Endothelial cell of umbilical vein (primary cell): ENCODE results near the gene CCDC81. TPM values are rescaled to one million over a fixed set of nuclear protein-coding genes. Genes with fewer than 3 reads are reported as not detected.

Experiments
- BruUV-seq: library from RNA; stranded (reverse); fragments of 400-500 nt; replicated peaks from 2 replicates; lab custom pipeline; 2021; lab: Mats Ljungman, UMichigan
- CTCF ChIA-PET: fragments of 300-600, 350-600 bp; sonication (Branson Sonifier 250); formaldehyde crosslinking; loops from one replicate; lab custom pipeline; 2021; ENCODE audit warnings: antibody characterized with exemption, inconsistent platforms; lab: Charles Lee
- POLR2A ChIA-PET: fragments of 300-600, 350-600 bp; sonication (Branson Sonifier 250); formaldehyde crosslinking; loops from one replicate; lab custom pipeline; 2021; ENCODE audit warnings: antibody characterized with exemption, inconsistent platforms; lab: Charles Lee
- DNase-seq: peaks from one replicate; pipeline ENCODE4 v3.0.0-alpha.2; 2011; ENCODE audit warnings: low read depth, low spot score
- FAIRE-seq: peaks from 2 replicates; lab custom pipeline; 2011; peaks lifted over from hg19 to GRCh38; lab: Jason Lieb, UNC
- H2AFZ ChIP-seq: 2 replicates; pipeline ENCODE4 v1.6.0; 2012; ENCODE audit warnings: low read depth, low read length, control low read depth, inconsistent platforms
- H3K27ac ChIP-seq: 2 replicates; pipeline ENCODE4 v1.5.1; 2011; ENCODE audit warnings: low read depth, mild to moderate bottlenecking, control low read depth, low read length, moderate library complexity; ENCODE audit not compliant: insufficient read depth
- H3K27me3 ChIP-seq, 2 experiments: 2 replicates each; pipeline versions ENCODE4 v1.6.0 to v1.6.1; 2011; ENCODE audit warnings: low read length in 2 of 2, mixed read lengths in 1 of 2; ENCODE audit not compliant: control insufficient read depth in 2 of 2, insufficient read depth in 2 of 2
- H3K36me3 ChIP-seq, 2 experiments: 2 replicates in 1 of 2; 3 replicates in 1 of 2; pipeline ENCODE4 v1.5.1; 2011; ENCODE audit warnings: low read length in 2 of 2, mild to moderate bottlenecking in 1 of 2, moderate library complexity in 1 of 2; ENCODE audit not compliant: control insufficient read depth in 2 of 2, insufficient read depth in 2 of 2; ENCODE audit errors: extremely low read depth in 1 of 2
- H3K4me1 ChIP-seq: 3 replicates; pipeline ENCODE4 v1.5.1; 2011; ENCODE audit warnings: mild to moderate bottlenecking, low read length; ENCODE audit not compliant: control insufficient read depth, insufficient read depth; ENCODE audit errors: extremely low read depth
- H3K4me2 ChIP-seq: 2 replicates; pipeline ENCODE4 v1.6.1; 2011; ENCODE audit warnings: low read length, control low read depth, mixed read lengths; ENCODE audit not compliant: insufficient read depth
- H3K4me3 ChIP-seq, 3 experiments: fragments of 200-600 bp in 1 of 3; sonication (generic), shearing (Covaris generic) in 1 of 3; replicated peaks in 1 of 3; 2 replicates each; pipeline ENCODE4 v1.5.1; 2011 to 2016; ENCODE audit warnings: control low read depth in 3 of 3, low read length in 3 of 3, mild to moderate bottlenecking in 2 of 3, inconsistent platforms in 1 of 3, low read depth in 1 of 3, moderate library complexity in 1 of 3; ENCODE audit not compliant: insufficient read depth in 1 of 3
- H3K79me2 ChIP-seq: 2 replicates; pipeline ENCODE4 v1.6.0; 2012; ENCODE audit warnings: low read length, inconsistent platforms; ENCODE audit not compliant: control insufficient read depth, insufficient read depth
- H3K9ac ChIP-seq: replicated peaks from 2 replicates; pipeline ENCODE3; 2011; ENCODE audit warnings: low read length, control low read depth; ENCODE audit not compliant: insufficient read depth; ENCODE audit errors: extremely low read depth
- H3K9me1 ChIP-seq: replicated peaks from 3 replicates; pipeline ENCODE4 v1.6.0; 2011; ENCODE audit warnings: mild to moderate bottlenecking, low read length; ENCODE audit not compliant: control insufficient read depth, insufficient read depth; ENCODE audit errors: extremely low read depth
- H3K9me3 ChIP-seq: replicated peaks from 2 replicates; pipeline ENCODE4 v1.5.1; 2012; ENCODE audit warnings: low read length, inconsistent platforms; ENCODE audit not compliant: control insufficient read depth, insufficient read depth
- H4K20me1 ChIP-seq: replicated peaks from 2 replicates; pipeline ENCODE3; 2011; ENCODE audit warnings: mild to moderate bottlenecking, low read length; ENCODE audit not compliant: control insufficient read depth, insufficient read depth; ENCODE audit errors: extremely low read depth
- CTCF ChIP-seq, 2 donors: IDR thresholded peaks; 1 replicate in 1 of 2; 2 replicates in 1 of 2; pipeline ENCODE4 v1.5.1; 2011; ENCODE audit warnings: low read length in 2 of 2, mild to moderate bottlenecking in 2 of 2, moderate library complexity in 2 of 2, control low read depth in 1 of 2, inconsistent platforms in 1 of 2, low read depth in 1 of 2; ENCODE audit not compliant: insufficient read depth in 1 of 2; ENCODE audit errors: extremely low read depth in 1 of 2
- EZH2 ChIP-seq: IDR thresholded peaks from 2 replicates; pipeline ENCODE4 v1.6.1; 2012; ENCODE audit warnings: borderline replicate concordance, low read depth, mild to moderate bottlenecking, moderate library complexity, low read length, inconsistent platforms; ENCODE audit not compliant: severe bottlenecking
- FOS ChIP-seq: IDR thresholded peaks from 2 replicates; pipeline ENCODE4 v1.6.1; 2011; ENCODE audit warnings: mild to moderate bottlenecking, low read length, moderate library complexity, borderline replicate concordance; ENCODE audit not compliant: insufficient read depth
- GATA2 ChIP-seq: IDR thresholded peaks from 2 replicates; pipeline ENCODE4 v1.7.0; 2011; ENCODE audit warnings: low read depth, mild to moderate bottlenecking, moderate library complexity, mixed read lengths, low read length; ENCODE audit not compliant: insufficient read length, insufficient read depth
- JUN ChIP-seq: IDR thresholded peaks from 2 replicates; pipeline ENCODE4 v1.6.1; 2011; ENCODE audit warnings: borderline replicate concordance, low read depth; ENCODE audit not compliant: insufficient read length, insufficient read depth
- MAX ChIP-seq: IDR thresholded peaks from 2 replicates; pipeline ENCODE4 v1.6.1; 2011; ENCODE audit not compliant: insufficient read depth, insufficient read length
- MYC ChIP-seq: IDR thresholded peaks from one replicate; pipeline ENCODE4 v1.6.1; 2011; ENCODE audit warnings: mild to moderate bottlenecking, low read depth, low read length
- POLR2A ChIP-seq: IDR thresholded peaks from 2 replicates; pipeline ENCODE4 v1.6.1; 2012; ENCODE audit warnings: low read depth, mild to moderate bottlenecking, control low read depth, low read length
- POLR2AphosphoS5 ChIP-seq: IDR thresholded peaks from 2 replicates; pipeline ENCODE4 v1.6.1; 2012; ENCODE audit warnings: low read depth, mild to moderate bottlenecking, control low read depth, low read length, moderate library complexity; ENCODE audit not compliant: insufficient read depth
- dilution Hi-C: fragments of 300-500 bp; cut with MboI; formaldehyde crosslinking; loops from one replicate; pipeline ENCODE4 v1.15.0; 2019; ENCODE audit warnings: low sequenced_read_pairs; ENCODE audit not compliant: extremely low pct_ligation_motif_present
- intact Hi-C: fragments of 100-400 bp; cut with micrococcal nuclease; formaldehyde crosslinking; loops from one replicate; pipeline ENCODE4 v1.10.0; 2022
- polyA plus RNA-seq, 4 experiments: library from polyadenylated mRNA; depleted of rRNA in 3 of 4; stranded (reverse) in 3 of 4; unstranded in 1 of 4; fragments of >200 nt; gene quantifications; 2 replicates each; pipeline versions ENCODE4 v1.2.1 to v1.2.3, GENCODE V29; 2011 to 2012; ENCODE audit warnings: missing spikeins in 1 of 4
- total RNA-seq: library from RNA; stranded (reverse); gene quantifications from 2 replicates; pipeline ENCODE4 v1.2.3, GENCODE V29; 2021

Gene CCDC81
- total and polyA plus RNA-seq, 2 donors (not counting 3 experiments of a cell fraction or from before 2014, with no cell fraction given): 0.57 to 1.1 TPM

GRCh38 chr11:86449993-86450629, 75.4 kb downstream of the CCDC81 start:
- no peak overlapping the region for H2AFZ ChIP-seq
- H3K4me2 ChIP-seq: no peak overlapping the region
- no peaks in the 10 kb centered on the region for H3K4me1 ChIP-seq
- TF ChIP-seq GATA2 (no peak), MAX (no peak), POLR2AphosphoS5 (no peak), MYC (no peak), POLR2A (no peak), FOS (no peak), JUN (no peak), EZH2 (no peak), CTCF (IDR thresholded peaks at IDR 0.05; ENCODE audit: extremely low read depth in 1 of 2, insufficient read depth in 1 of 2, low read depth in 1 of 2, low read length in 2 of 2) (no peak)
- H3K9me1 ChIP-seq: no peaks in the 10 kb centered on the region
- BruUV-seq: no TSS peak
- no peak overlapping the region for H3K27ac ChIP-seq
- H3K79me2 ChIP-seq: no peaks in the 10 kb centered on the region
- no peaks in the 10 kb centered on the region for H3K36me3 ChIP-seq
- ChIA-PET CTCF (interaction anchor here (1.3 to 1.6 kb wide), 2 partner anchors 89 to 354 kb away, joined by 3 to 5 read pairs; no protein-coding TSS in a partner anchor), POLR2A (no interaction called here)
- no peaks in the 10 kb centered on the region for H4K20me1 ChIP-seq
- no peak overlapping the region for H3K4me3 ChIP-seq
- H3K27me3 ChIP-seq: no peaks in the 10 kb centered on the region
- H3K9me3 ChIP-seq: no peaks in the 10 kb centered on the region
- intact Hi-C loops (no loop called here), dilution Hi-C loops (no loop called here)
- FAIRE-seq (no peak), DNase-seq (no peak)
- H3K9ac ChIP-seq: no peak overlapping the region
